ENCODE measurements around the gene CD302. TPM values are rescaled to one million over a fixed set of nuclear protein-coding genes. Genes with fewer than 3 reads are reported as not detected.

Gene CD302
- total RNA-seq, 2 experiments from 2014 or later: 0.43 to 0.74 TPM

DNA sequence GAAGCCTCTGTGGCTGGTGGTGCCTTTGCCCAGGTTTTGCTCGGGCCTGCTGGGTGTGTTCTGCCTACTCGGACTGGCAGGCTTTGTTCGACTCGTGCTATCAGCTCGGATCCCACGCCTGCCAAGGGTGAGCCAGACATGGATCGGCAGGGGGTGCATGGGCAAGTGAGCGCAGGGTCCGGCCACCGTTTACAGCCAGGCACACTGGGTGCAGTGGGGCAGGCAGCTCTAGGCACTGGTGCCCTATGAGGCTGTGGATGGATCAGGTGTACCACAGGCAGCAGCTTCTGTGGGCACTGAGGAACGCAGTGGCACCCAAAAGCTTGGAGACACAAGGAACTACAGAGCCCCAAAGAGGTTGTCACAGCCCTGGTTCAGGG is 60.1 kb downstream of the CD302 start:
- Mint-ChIP-seq H3K27ac (no peak overlapping the region), H3K4me3 (no peak overlapping the region), H3K36me3 (ENCODE audit: low read depth) (peaks cover 63% of the 10 kb centered on the region), H3K27me3 (no peaks in the 10 kb centered on the region), H3K4me1 (ENCODE audit: low read depth) (peaks cover 39% of the 10 kb centered on the region), H3K9me3 (no peaks in the 10 kb centered on the region)
- CTCF ChIA-PET: no interaction called here
- POLR2A ChIA-PET: interaction anchor here (0.6 to 1.1 kb wide), 3 partner anchors 25 to 1281 kb away, joined by 3 read pairs; partner anchors contain the start of genes CCDC148 and PKP4
- DNase-seq (no peak), ATAC-seq (no peak)
- intact Hi-C loops (cut with micrococcal nuclease): no loop called here
- TF ChIP-seq, protein P1, sequence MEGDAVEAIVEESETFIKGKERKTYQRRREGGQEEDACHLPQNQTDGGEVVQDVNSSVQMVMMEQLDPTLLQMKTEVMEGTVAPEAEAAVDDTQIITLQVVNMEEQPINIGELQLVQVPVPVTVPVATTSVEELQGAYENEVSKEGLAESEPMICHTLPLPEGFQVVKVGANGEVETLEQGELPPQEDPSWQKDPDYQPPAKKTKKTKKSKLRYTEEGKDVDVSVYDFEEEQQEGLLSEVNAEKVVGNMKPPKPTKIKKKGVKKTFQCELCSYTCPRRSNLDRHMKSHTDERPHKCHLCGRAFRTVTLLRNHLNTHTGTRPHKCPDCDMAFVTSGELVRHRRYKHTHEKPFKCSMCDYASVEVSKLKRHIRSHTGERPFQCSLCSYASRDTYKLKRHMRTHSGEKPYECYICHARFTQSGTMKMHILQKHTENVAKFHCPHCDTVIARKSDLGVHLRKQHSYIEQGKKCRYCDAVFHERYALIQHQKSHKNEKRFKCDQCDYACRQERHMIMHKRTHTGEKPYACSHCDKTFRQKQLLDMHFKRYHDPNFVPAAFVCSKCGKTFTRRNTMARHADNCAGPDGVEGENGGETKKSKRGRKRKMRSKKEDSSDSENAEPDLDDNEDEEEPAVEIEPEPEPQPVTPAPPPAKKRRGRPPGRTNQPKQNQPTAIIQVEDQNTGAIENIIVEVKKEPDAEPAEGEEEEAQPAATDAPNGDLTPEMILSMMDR (IDR thresholded peaks at IDR 0.05): no peak

DNA sequence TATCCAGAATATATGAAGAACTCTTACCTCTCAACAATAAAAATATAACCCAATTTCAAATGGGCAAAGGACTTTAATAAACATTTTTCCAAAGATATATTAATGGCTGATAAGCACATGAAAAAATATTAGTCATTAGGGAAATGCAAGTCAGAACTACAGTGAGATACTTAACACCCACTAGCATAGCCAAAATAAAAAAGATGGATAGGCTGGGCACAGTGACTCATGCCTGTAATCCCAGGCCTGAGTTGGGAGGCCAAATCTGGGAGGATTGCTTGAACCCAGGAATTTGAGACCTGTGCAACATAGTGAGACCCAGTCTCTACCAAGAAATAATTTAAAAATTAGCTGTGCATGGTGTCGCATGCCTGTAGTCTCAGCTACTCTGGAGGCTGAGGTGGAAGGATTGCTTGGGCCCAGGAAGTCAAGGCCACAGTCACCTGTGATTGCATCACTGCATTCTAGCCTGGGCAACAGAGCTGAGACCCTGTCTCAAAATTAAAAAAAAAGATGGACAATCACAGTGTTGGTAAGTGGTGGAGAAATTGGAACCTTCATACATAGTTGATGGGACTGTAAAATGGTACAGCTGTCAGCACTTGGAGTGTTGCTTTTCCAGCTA is 60.6 kb downstream of the CD302 start:
- intact Hi-C loops (cut with micrococcal nuclease): no loop called here
- CTCF ChIA-PET: no interaction called here

DNA sequence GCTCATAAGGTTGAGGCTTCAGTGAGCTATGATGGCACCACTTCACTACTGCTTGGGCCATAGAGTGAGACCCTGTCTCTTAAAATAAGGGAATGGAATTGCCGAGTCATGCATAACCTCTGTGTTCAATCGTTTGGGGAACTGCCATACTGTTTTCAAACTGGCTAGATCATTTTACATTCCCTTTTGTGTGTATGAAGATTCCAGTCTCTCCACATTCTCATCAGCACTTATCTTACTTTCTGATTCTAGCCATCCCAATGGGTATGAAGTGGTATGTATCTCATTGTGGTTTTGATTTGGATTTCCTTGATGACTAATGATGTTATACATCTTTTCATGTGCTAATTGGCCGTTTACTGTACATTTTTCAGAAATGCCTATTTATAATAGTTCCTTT is 62.0 kb downstream of the CD302 start:
- TF ChIP-seq, protein P1 (IDR thresholded peaks at IDR 0.05): no peak
- DNase-seq (no peak), ATAC-seq (no peak)
- Mint-ChIP-seq H3K27me3 (no peaks in the 10 kb centered on the region), H3K4me3 (no peak overlapping the region), H3K36me3 (ENCODE audit: low read depth) (peaks cover 56% of the 10 kb centered on the region), H3K4me1 (ENCODE audit: low read depth) (peaks cover 36% of the 10 kb centered on the region), H3K9me3 (no peaks in the 10 kb centered on the region), H3K27ac (peak overlapping the region; percentile 36)
- intact Hi-C loops (cut with micrococcal nuclease): no loop called here
- ChIA-PET POLR2A (no interaction called here), CTCF (interaction anchor here (0.6 to 1.0 kb wide), 2 partner anchors 23 to 617 kb away, joined by 3 to 4 read pairs; no protein-coding TSS in a partner anchor)

More for the DNA sequence above, 60.6 kb downstream of the CD302 start:
- Mint-ChIP-seq H3K9me3 (no peaks in the 10 kb centered on the region), H3K27ac (no peak overlapping the region), H3K27me3 (no peaks in the 10 kb centered on the region), H3K4me1 (ENCODE audit: low read depth) (peaks cover 38% of the 10 kb centered on the region), H3K36me3 (ENCODE audit: low read depth) (peaks cover 60% of the 10 kb centered on the region), H3K4me3 (no peak overlapping the region)
- TF ChIP-seq, protein P1 (IDR thresholded peaks at IDR 0.05): no peak
- ATAC-seq (no peak), DNase-seq (no peak)
- POLR2A ChIA-PET: interaction anchor here (0.9 to 1.1 kb wide), 2 partner anchors 24 to 278 kb away, joined by 3 read pairs; no protein-coding TSS in a partner anchor

DNA sequence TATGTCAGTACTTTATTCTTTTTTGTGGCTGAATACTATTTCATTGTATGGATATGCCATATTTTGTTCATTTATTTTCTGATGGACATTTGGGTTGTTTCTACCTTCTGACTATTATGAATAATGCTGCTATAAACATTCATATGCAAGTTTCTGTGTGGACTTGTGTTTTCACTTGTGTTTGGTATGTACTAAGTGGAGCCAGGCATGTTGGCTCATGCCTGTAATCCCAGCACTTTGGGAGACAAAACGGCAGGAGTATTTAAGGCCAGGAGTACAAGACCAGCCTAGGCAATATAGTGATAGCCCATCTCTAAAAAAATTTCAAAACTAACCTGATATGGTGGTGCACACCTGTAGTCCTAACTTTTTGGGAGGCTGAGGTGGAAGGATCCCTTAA is 62.4 kb downstream of the CD302 start:
- POLR2A ChIA-PET: no interaction called here

DNA sequence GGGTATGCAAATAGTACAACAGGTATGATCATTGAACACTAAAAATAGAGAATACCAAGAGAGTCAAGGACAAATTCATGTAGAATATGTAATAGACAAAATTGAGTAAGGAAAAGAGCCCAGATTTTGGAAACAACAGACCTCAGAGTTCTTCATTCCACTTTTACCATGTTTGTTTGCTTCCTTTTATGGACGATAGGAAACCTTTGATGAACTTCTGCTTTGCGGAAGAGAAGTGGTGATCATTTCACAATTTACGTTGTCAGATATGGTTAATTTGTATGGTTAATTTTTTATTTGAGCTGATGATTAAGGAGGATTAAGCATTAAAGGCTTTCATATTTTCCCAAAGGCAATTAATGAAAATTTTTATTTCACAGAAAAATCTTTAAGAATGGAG is 69.4 kb downstream of the CD302 start:
- peak overlapping the region; percentile 14 for H3K27ac Mint-ChIP-seq
- DNase-seq: no peak
- ATAC-seq: no peak
- peaks cover 60% of the 10 kb centered on the region for H3K36me3 Mint-ChIP-seq (ENCODE audit: low read depth)
- TF ChIP-seq, protein P1 (IDR thresholded peaks at IDR 0.05): no peak
- peaks cover 9% of the 10 kb centered on the region for H3K9me3 Mint-ChIP-seq
- peaks cover 47% of the 10 kb centered on the region for H3K4me1 Mint-ChIP-seq (ENCODE audit: low read depth)
- intact Hi-C loops (cut with micrococcal nuclease): no loop called here
- CTCF ChIA-PET: no interaction called here
- POLR2A ChIA-PET: interaction anchor here (1.1 kb wide), 1 partner anchor 16 kb away, joined by 3 read pairs; the partner anchor contains the start of gene MARCHF7
- H3K4me3 Mint-ChIP-seq: no peak overlapping the region
- no peaks in the 10 kb centered on the region for H3K27me3 Mint-ChIP-seq

More for the DNA sequence above, 62.4 kb downstream of the CD302 start:
- TF ChIP-seq, protein P1 (IDR thresholded peaks at IDR 0.05): no peak
- intact Hi-C loops (cut with micrococcal nuclease): no loop called here
- peak overlapping the region; percentile 36 for H3K27ac Mint-ChIP-seq
- H3K4me3 Mint-ChIP-seq: no peak overlapping the region
- H3K4me1 Mint-ChIP-seq (ENCODE audit: low read depth): peaks cover 37% of the 10 kb centered on the region
- H3K36me3 Mint-ChIP-seq (ENCODE audit: low read depth): peaks cover 60% of the 10 kb centered on the region
- DNase-seq (no peak), ATAC-seq (no peak)
- no peaks in the 10 kb centered on the region for H3K27me3 Mint-ChIP-seq
- H3K9me3 Mint-ChIP-seq: no peaks in the 10 kb centered on the region
- CTCF ChIA-PET: interaction anchor here (0.6 to 1.0 kb wide), 2 partner anchors 22 to 617 kb away, joined by 3 to 4 read pairs; no protein-coding TSS in a partner anchor
